ENCODE data around the gene TSPAN3.
A peak's percentile ranks its signal among the peaks of the same experiment; 100 is the strongest.

TSPAN3 gene

GRCh38 chr15:77027697-77028450 is 43.0 kb downstream of the TSPAN3 start:
- Mint-ChIP-seq H3K36me3 (no peaks in the 10 kb centered on the region), H3K4me3 (no peak overlapping the region)

GRCh38 chr15:77027111-77027696 is 43.7 kb downstream of the TSPAN3 start:
- H3K27ac Mint-ChIP-seq, result peak overlapping the region; percentile 34
- no peaks in the 10 kb centered on the region for H3K9me3 Mint-ChIP-seq (ENCODE audit: low read depth)
- H3K27me3 Mint-ChIP-seq, result no peaks in the 10 kb centered on the region
- H3K36me3 Mint-ChIP-seq, result no peaks in the 10 kb centered on the region
- H3K4me3 Mint-ChIP-seq, result no peak overlapping the region
- peaks cover 25% of the 10 kb centered on the region for H3K4me1 Mint-ChIP-seq (ENCODE audit: low read depth)

More at GRCh38 chr15:77027697-77028450, 43.0 kb downstream of the TSPAN3 start:
- Mint-ChIP-seq H3K9me3 (ENCODE audit: low read depth) (no peaks in the 10 kb centered on the region), H3K27ac (no peak overlapping the region), H3K4me1 (ENCODE audit: low read depth) (peaks cover 19% of the 10 kb centered on the region), H3K27me3 (no peaks in the 10 kb centered on the region)

- Mint-ChIP-seq H3K27me3 (no peaks in the 10 kb centered on the region), H3K36me3 (no peaks in the 10 kb centered on the region), H3K4me3 (no peak overlapping the region), H3K9me3 (ENCODE audit: low read depth) (no peaks in the 10 kb centered on the region), H3K27ac (no peak overlapping the region), H3K4me1 (ENCODE audit: low read depth) (peaks cover 29% of the 10 kb centered on the region)
Observed at GRCh38 chr15:77026501-77027110, 44.3 kb downstream of the TSPAN3 start.

GRCh38 chr15:77025941-77026411 is 44.9 kb downstream of the TSPAN3 start:
- H3K4me1 Mint-ChIP-seq (ENCODE audit: low read depth), result peaks cover 31% of the 10 kb centered on the region
- H3K9me3 Mint-ChIP-seq (ENCODE audit: low read depth), result no peaks in the 10 kb centered on the region
- H3K36me3 Mint-ChIP-seq, result no peaks in the 10 kb centered on the region
- no peak overlapping the region for H3K4me3 Mint-ChIP-seq
- peak overlapping the region; percentile 75 for H3K27ac Mint-ChIP-seq
- no peaks in the 10 kb centered on the region for H3K27me3 Mint-ChIP-seq

- Mint-ChIP-seq H3K4me3 (no peak overlapping the region), H3K36me3 (no peaks in the 10 kb centered on the region), H3K27me3 (no peaks in the 10 kb centered on the region), H3K9me3 (ENCODE audit: low read depth) (no peaks in the 10 kb centered on the region), H3K4me1 (ENCODE audit: low read depth) (peaks cover 38% of the 10 kb centered on the region), H3K27ac (peak overlapping the region; percentile 75)
Observed at GRCh38 chr15:77025083-77025901, 45.6 kb downstream of the TSPAN3 start.

GRCh38 chr15:77024273-77025082 is 46.4 kb downstream of the TSPAN3 start:
- no peak overlapping the region for H3K4me3 Mint-ChIP-seq
- H3K27ac Mint-ChIP-seq, result peak overlapping the region; percentile 64

GRCh38 chr15:77023576-77024272 is 47.2 kb downstream of the TSPAN3 start:
- no peak overlapping the region for H3K4me3 Mint-ChIP-seq
- no peaks in the 10 kb centered on the region for H3K9me3 Mint-ChIP-seq (ENCODE audit: low read depth)
- H3K27ac Mint-ChIP-seq, result peak overlapping the region; percentile 98
- H3K36me3 Mint-ChIP-seq, result peaks cover 2% of the 10 kb centered on the region
- no peaks in the 10 kb centered on the region for H3K27me3 Mint-ChIP-seq
- peaks cover 54% of the 10 kb centered on the region for H3K4me1 Mint-ChIP-seq (ENCODE audit: low read depth)

More at GRCh38 chr15:77024273-77025082, 46.4 kb downstream of the TSPAN3 start:
- H3K27me3 Mint-ChIP-seq, result no peaks in the 10 kb centered on the region
- H3K4me1 Mint-ChIP-seq (ENCODE audit: low read depth), result peaks cover 46% of the 10 kb centered on the region
- peaks cover 2% of the 10 kb centered on the region for H3K36me3 Mint-ChIP-seq
- H3K9me3 Mint-ChIP-seq (ENCODE audit: low read depth), result no peaks in the 10 kb centered on the region

- Mint-ChIP-seq H3K27me3 (no peaks in the 10 kb centered on the region), H3K4me3 (peak overlapping the region; percentile 66), H3K36me3 (peaks cover 2% of the 10 kb centered on the region), H3K9me3 (ENCODE audit: low read depth) (no peaks in the 10 kb centered on the region), H3K4me1 (ENCODE audit: low read depth) (peaks cover 60% of the 10 kb centered on the region), H3K27ac (peak overlapping the region; percentile 98)
Observed at GRCh38 chr15:77022646-77023575, 48.0 kb downstream of the TSPAN3 start.

GRCh38 chr15:77021803-77022381 is 49.0 kb downstream of the TSPAN3 start:
- Mint-ChIP-seq H3K4me1 (ENCODE audit: low read depth) (peaks cover 69% of the 10 kb centered on the region), H3K4me3 (peak overlapping the region; percentile 66), H3K9me3 (ENCODE audit: low read depth) (no peaks in the 10 kb centered on the region), H3K27ac (peak overlapping the region; percentile 98), H3K36me3 (peaks cover 2% of the 10 kb centered on the region), H3K27me3 (no peaks in the 10 kb centered on the region)

GRCh38 chr15:77021088-77021481 is 49.8 kb downstream of the TSPAN3 start:
- Mint-ChIP-seq H3K27ac (peak overlapping the region; percentile 98), H3K27me3 (no peaks in the 10 kb centered on the region), H3K4me1 (ENCODE audit: low read depth) (peaks cover 74% of the 10 kb centered on the region), H3K36me3 (peaks cover 2% of the 10 kb centered on the region), H3K4me3 (no peak overlapping the region), H3K9me3 (ENCODE audit: low read depth) (no peaks in the 10 kb centered on the region)

GRCh38 chr15:77020348-77021087 is 50.4 kb downstream of the TSPAN3 start:
- peak overlapping the region; percentile 73 for H3K4me3 Mint-ChIP-seq
- peaks cover 2% of the 10 kb centered on the region for H3K36me3 Mint-ChIP-seq
- no peaks in the 10 kb centered on the region for H3K27me3 Mint-ChIP-seq
- H3K4me1 Mint-ChIP-seq (ENCODE audit: low read depth), result peaks cover 74% of the 10 kb centered on the region
- no peaks in the 10 kb centered on the region for H3K9me3 Mint-ChIP-seq (ENCODE audit: low read depth)
- peak overlapping the region; percentile 98 for H3K27ac Mint-ChIP-seq

Measured in activated naive CD8-positive, alpha-beta T cell (primary cell).